K562 (cell line): Measurements from ENCODE around the gene HK1.

Source experiments
- CTCF ChIP-seq, 3 experiments: IDR thresholded peaks in 2 of 3; conservative IDR thresholded peaks in 1 of 3; 2 replicates each; pipeline ENCODE4 v1.5.1; 2011 to 2012; ENCODE audit warnings: low read length in 3 of 3, mild to moderate bottlenecking in 3 of 3, control low read depth in 2 of 3, improper control_type of control experiment in 1 of 3, inconsistent platforms in 1 of 3, low read depth in 1 of 3, mixed read lengths in 1 of 3, moderate library complexity in 1 of 3; ENCODE audit not compliant: insufficient read depth in 2 of 3
- FOXK2 ChIP-seq, 2 experiments: fragments of 450-650 bp; IDR thresholded peaks in 1 of 2; conservative IDR thresholded peaks in 1 of 2; 2 replicates each; pipeline ENCODE4 v1.6.1; 2016; ENCODE audit warnings: low read depth in 2 of 2, mild to moderate bottlenecking in 1 of 2
- ZNF398 ChIP-seq: fragments of 250-450 bp; sonication (Bioruptor Pico); IDR thresholded peaks from 2 replicates; pipeline ENCODE4 v1.8.0; 2021; ENCODE audit warnings: moderate library complexity, mild to moderate bottlenecking, inconsistent platforms

GRCh38 chr10:69343905-69344304 lies 65.6 kb downstream of the HK1 start:
- no peak for TF ChIP-seq CTCF (IDR thresholded peaks at IDR 0.05 in 2 of 3, conservative IDR thresholded peaks at IDR 0.05 in 1 of 3; ENCODE audit: insufficient read depth in 2 of 3, low read depth in 1 of 3, low read length in 3 of 3)
- no peak for TF ChIP-seq FOXK2 (conservative IDR thresholded peaks at IDR 0.05 in 1 of 2, IDR thresholded peaks at IDR 0.05 in 1 of 2; ENCODE audit: low read depth in 2 of 2)
- no peak for TF ChIP-seq ZNF398 (CRISPR knock-in tag)
